Gastrocnemius medialis (tissue), 4 donors: ENCODE data around the gene GRIFIN.

ENCODE experiments used
- CTCF ChIP-seq, 5 experiments: fragments of 450-650 bp in 3 of 5; fragments of 200-600 bp in 2 of 5; sonication (generic) in 2 of 5; IDR thresholded peaks in 4 of 5; conservative IDR thresholded peaks in 1 of 5; 1 replicate in 4 of 5; 2 replicates in 1 of 5; pipeline ENCODE4 v1.5.1; 2016 to 2019; ENCODE audit warnings: antibody characterized with exemption in 5 of 5, mild to moderate bottlenecking in 3 of 5, moderate library complexity in 3 of 5
- POLR2A ChIP-seq, 2 donors: fragments of 450-650 bp; IDR thresholded peaks; one replicate each; pipeline ENCODE4 v1.6.1; 2017; ENCODE audit warnings: antibody characterized with exemption in 2 of 2, mild to moderate bottlenecking in 2 of 2, moderate library complexity in 2 of 2

GRCh38 chr7:2460188-2460587, 16.0 kb downstream of the GRIFIN start:
- TF ChIP-seq CTCF (IDR thresholded peaks at IDR 0.05 in 4 of 5, conservative IDR thresholded peaks at IDR 0.05 in 1 of 5) (no peak), POLR2A (IDR thresholded peaks at IDR 0.05) (no peak)
